Pancreas (tissue), 10 donors: Measurements from ENCODE around the gene MYO10. TPM values are rescaled to one million over a fixed set of nuclear protein-coding genes. Genes with fewer than 3 reads are reported as not detected.
"Not testable (repeated sequence)": the region's sequence is repeated elsewhere in the genome, so short reads cannot be mapped to it uniquely, and the experiment has no call there.

Source experiments
- ATAC-seq, 4 donors: fragments of 200-7000 bp; cut with Tn5 transposase; one replicate each; pipeline versions ENCODE4 v1.8.0 to v1.9.1; 2020; ENCODE audit warnings: mild to moderate bottlenecking in 4 of 4, moderate library complexity in 4 of 4
- DNase-seq, 6 donors: peaks; one replicate each; pipeline ENCODE4 v3.0.0-alpha.2; 2020
- FAIRE-seq: peaks from 2 replicates; lab custom pipeline; 2012; peaks lifted over from hg19 to GRCh38; lab: Jason Lieb, UNC
- H3K27ac ChIP-seq, 4 donors: fragments of 200-600 bp; sonication (generic); 1 replicate in 3 of 4; 2 replicates in 1 of 4; pipeline versions ENCODE4 v1.5.0 to v1.8.0; 2020
- H3K27me3 ChIP-seq, 4 donors: fragments of 200-600 bp; one replicate each; pipeline ENCODE4 v1.8.0; 2021
- H3K36me3 ChIP-seq, 3 donors: fragments of 200-600 bp; sonication (generic) in 1 of 3; one replicate each; pipeline versions ENCODE4 v1.5.0 to v1.8.0; 2020 to 2021
- H3K4me1 ChIP-seq, 3 donors: fragments of 200-600 bp; one replicate each; pipeline ENCODE4 v1.8.0; 2021
- H3K4me3 ChIP-seq, 4 donors: fragments of 200-600 bp; sonication (generic) in 2 of 4; one replicate each; pipeline versions ENCODE4 v1.5.0 to v1.8.0; 2020 to 2021
- H3K9me3 ChIP-seq, 4 donors: fragments of 200-600 bp; one replicate each; pipeline ENCODE4 v1.8.0; 2021
- WGBS, 2 donors: extraction: QIAGEN DNeasy Blood & Tissue Kit; methylation state at CpG; one replicate each; pipeline ENCODE4 v1.1.7; 2013; 5-methylcytosine and 5-hydroxymethylcytosine counted together
- intact Hi-C, 3 donors: fragments of 100-400 bp; cut with DNase I; formaldehyde crosslinking; loops; one replicate each; pipeline versions ENCODE4 v1.11.1 to v1.14.2; 2022
- polyA plus RNA-seq, 2 donors: library from polyadenylated mRNA; stranded (reverse); fragments of 200-250 nt; gene quantifications; one replicate each; pipeline ENCODE4 v1.2.3, GENCODE V29; 2013
- total RNA-seq, 6 donors: library from RNA; stranded (reverse); fragmentation: NEBNext Ultra II Directional in 4 of 6; extraction: Animal tissue kit (Norgen Biotek cat#: 25700) in 4 of 6; gene quantifications; one replicate each; pipeline versions ENCODE4 v1.2.1 to v1.2.4, GENCODE V29; 2021 to 2023
- TF ChIP-seq, protein P1 (sequence below), 4 donors: fragments of 200-600 bp; sonication (generic) in 3 of 4; IDR thresholded peaks; one replicate each; pipeline versions ENCODE4 v1.5.0 to v1.8.0; 2021; ENCODE audit warnings: antibody characterized with exemption in 4 of 4
- donor health status: healthy with polysubstance abuse.
- donor health status: DM: no; HTN: no; CAD: no; lungs with moderate emphysema.
- donor health status: DM: no; HTN: no; CAD: no.
- donor health status: control.
- donor health status: control.
- donor health status: Bipolar disorder and iron deficiency.
- donor health status: DM: yes; HTN: yes; CAD: no.
- donor health status: DM: no; HTN: no; CAD: no.
- donor health status: DM: no; HTN: no; CAD: no.
- donor health status: DM: yes; HTN: yes; CAD: no.

Gene MYO10
- total and polyA plus RNA-seq, 8 donors: 11.5 to 47.3 (median 34.8) TPM

DNA sequence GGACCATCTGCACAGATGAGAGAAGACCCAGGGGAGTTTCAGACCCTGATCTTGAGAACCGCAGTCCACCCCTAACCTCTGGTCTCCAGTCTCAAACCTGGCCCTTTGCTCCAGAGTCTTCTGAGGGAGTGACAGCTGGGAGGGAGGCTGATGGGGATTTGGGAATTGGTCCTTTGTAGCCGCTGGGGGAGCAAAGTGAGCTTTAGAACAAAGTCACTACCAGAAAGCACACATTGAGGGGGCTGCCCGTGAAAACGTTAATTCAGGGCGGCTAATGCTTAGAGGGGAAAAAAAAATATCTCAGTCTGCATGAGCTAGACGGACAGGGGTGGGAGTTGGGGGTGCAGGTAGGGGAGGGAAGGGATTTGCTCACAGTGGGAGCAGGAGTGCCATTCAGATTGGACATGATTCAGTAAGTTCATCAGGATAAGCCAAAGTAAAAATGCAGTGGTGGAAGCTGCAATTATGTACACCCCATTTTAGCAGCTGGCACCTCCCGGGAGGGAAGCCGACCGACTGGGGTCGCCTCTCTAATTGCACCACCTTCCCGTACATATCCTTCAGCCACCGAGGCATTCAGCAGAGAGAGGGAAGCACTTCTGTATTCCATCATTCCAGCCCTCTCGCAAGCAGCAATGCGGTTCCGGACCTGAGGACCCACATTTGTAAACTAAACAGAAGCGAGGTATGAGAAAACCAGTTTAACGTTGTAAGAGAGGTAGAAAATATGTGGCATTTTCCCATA lies 195.8 kb downstream of the MYO10 start:
- DNase-seq (no peak), ATAC-seq (no peak), FAIRE-seq (no peak)
- H3K4me3 ChIP-seq: no peak overlapping the region
- 72 to 79% methylated on average over 17 of the region's 17 CpGs for WGBS, 2 donors
- no peaks in the 10 kb centered on the region for H3K36me3 ChIP-seq
- H3K4me1 ChIP-seq: peaks cover 10 to 26% (median 18%) of the 10 kb centered on the region in 3 donors
- intact Hi-C loops: no loop called here
- no peak overlapping the region for H3K27ac ChIP-seq
- no peaks in the 10 kb centered on the region for H3K9me3 ChIP-seq
- TF ChIP-seq, protein P1, sequence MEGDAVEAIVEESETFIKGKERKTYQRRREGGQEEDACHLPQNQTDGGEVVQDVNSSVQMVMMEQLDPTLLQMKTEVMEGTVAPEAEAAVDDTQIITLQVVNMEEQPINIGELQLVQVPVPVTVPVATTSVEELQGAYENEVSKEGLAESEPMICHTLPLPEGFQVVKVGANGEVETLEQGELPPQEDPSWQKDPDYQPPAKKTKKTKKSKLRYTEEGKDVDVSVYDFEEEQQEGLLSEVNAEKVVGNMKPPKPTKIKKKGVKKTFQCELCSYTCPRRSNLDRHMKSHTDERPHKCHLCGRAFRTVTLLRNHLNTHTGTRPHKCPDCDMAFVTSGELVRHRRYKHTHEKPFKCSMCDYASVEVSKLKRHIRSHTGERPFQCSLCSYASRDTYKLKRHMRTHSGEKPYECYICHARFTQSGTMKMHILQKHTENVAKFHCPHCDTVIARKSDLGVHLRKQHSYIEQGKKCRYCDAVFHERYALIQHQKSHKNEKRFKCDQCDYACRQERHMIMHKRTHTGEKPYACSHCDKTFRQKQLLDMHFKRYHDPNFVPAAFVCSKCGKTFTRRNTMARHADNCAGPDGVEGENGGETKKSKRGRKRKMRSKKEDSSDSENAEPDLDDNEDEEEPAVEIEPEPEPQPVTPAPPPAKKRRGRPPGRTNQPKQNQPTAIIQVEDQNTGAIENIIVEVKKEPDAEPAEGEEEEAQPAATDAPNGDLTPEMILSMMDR (IDR thresholded peaks at IDR 0.05): no peak
- H3K27me3 ChIP-seq: no peaks in the 10 kb centered on the region

DNA sequence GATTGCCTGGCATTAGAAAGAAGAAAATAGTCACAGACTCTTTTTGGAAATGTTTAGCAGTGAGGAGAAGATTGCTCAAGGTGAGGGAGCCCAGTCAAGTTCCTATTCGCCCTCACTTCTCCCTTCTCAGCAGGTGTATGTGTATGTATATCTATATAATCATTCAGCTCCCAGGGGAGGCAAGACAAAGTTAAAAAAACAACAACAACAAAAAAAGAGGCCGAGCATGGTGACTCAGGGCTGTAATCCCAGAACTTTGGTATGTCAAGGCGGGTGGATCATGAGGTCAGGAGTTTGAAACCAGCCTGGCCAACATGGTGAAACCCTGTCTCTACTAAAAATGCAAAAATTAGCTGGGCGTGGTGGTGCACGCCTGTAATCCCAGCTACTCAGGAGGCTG lies 197.7 kb downstream of the MYO10 start:
- H3K4me3 ChIP-seq, H3K36me3 ChIP-seq, DNase-seq, H3K9me3 ChIP-seq, FAIRE-seq, H3K27me3 ChIP-seq, intact Hi-C loops, ATAC-seq: not testable (repeated sequence)
- peak overlapping the region in 2 of 4 donors; percentile 74 for H3K27ac ChIP-seq
- H3K4me1 ChIP-seq: peaks cover 12 to 24% (median 20%) of the 10 kb centered on the region in 3 donors
- 90 to 97% methylated on average over 5 of the region's 5 CpGs for WGBS, 2 donors

DNA sequence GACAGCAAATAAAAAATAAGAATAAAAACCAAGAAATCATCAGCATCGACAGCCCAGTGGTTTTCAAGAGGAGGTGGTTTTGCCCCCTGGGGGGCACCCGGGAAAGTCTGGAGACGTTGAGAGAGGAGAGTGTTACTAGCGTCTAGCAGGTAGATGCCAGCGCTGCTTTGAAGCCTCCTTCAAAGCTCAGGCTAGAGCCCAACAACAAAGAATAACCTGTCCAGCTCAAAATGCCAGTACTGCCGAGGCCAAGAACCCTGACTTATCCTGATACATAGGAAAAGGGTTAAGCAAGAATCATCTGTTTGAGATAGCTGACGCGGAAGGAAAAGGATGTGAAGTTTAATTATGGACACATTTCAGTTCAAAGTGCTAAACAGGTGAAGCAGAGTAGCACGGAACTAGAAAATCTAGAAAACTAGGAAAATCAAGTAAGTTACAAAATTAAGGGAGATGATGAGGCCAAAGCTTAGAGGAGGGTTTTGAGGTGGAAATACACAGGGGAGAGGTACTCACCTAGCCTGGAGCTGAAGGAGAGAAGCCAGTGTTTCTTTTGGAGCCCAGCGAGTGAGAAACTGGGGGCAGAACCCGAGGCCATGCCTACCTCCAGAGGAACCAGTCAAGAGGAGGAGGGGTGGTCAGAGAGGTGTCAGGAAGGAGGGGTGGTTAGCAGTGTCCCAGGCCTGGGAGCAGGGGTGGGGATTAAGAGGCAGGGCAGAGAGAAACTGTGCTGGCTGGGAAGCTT lies 198.3 kb downstream of the MYO10 start:
- DNase-seq: no peak
- Histone ChIP-seq H3K4me3 (no peak overlapping the region), H3K4me1 (peaks cover 12 to 24% (median 20%) of the 10 kb centered on the region in 3 donors), H3K27me3 (no peaks in the 10 kb centered on the region), H3K27ac (peak overlapping the region in 3 of 4 donors; percentile 18 to 74 (median 74)), H3K9me3 (no peaks in the 10 kb centered on the region), H3K36me3 (no peaks in the 10 kb centered on the region)
- no peak for ATAC-seq
- TF ChIP-seq, protein P1 (IDR thresholded peaks at IDR 0.05): no peak
- intact Hi-C loops: no loop called here
- 65 to 66% methylated on average over 11 of the region's 11 CpGs for WGBS, 2 donors
- FAIRE-seq: no peak

- no peak overlapping the region for H3K4me3 ChIP-seq
- H3K36me3 ChIP-seq: no peaks in the 10 kb centered on the region
- TF ChIP-seq, protein P1 (IDR thresholded peaks at IDR 0.05): no peak
- no peaks in the 10 kb centered on the region for H3K9me3 ChIP-seq
- no peak for ATAC-seq
- intact Hi-C loops: no loop called here
- 45 to 59% methylated on average over 3 of the region's 3 CpGs for WGBS, 2 donors
- no peak for DNase-seq
- H3K27me3 ChIP-seq: no peaks in the 10 kb centered on the region
- peaks cover 12 to 24% (median 20%) of the 10 kb centered on the region in 3 donors for H3K4me1 ChIP-seq
- H3K27ac ChIP-seq: peak overlapping the region; percentile 18 to 74 (median 69)
- no peak for FAIRE-seq
These were observed 198.9 kb downstream of the MYO10 start for GRCh38 chr5:16737209-16737608.

GRCh38 chr5:16736158-16736995 lies 199.7 kb downstream of the MYO10 start:
- TF ChIP-seq, protein P1 (IDR thresholded peaks at IDR 0.05): no peak
- intact Hi-C loops: no loop called here
- H3K4me1 ChIP-seq: peaks cover 12 to 24% (median 20%) of the 10 kb centered on the region in 3 donors
- no peaks in the 10 kb centered on the region for H3K9me3 ChIP-seq
- peak; percentile 82 to 90 (median 88) for ATAC-seq
- WGBS, 2 donors: 24 to 26% methylated on average over 14 of the region's 14 CpGs
- no peaks in the 10 kb centered on the region for H3K27me3 ChIP-seq
- H3K36me3 ChIP-seq: no peaks in the 10 kb centered on the region
- H3K4me3 ChIP-seq: no peak overlapping the region
- peak in 4 of 6 donors; percentile 56 to 83 (median 68) for DNase-seq
- no peak for FAIRE-seq
- peak overlapping the region; percentile 18 to 74 (median 69) for H3K27ac ChIP-seq
